Measurements from ENCODE around the gene MOB3C. TPM values are rescaled to one million over a fixed set of nuclear protein-coding genes. Genes with fewer than 3 reads are reported as not detected.

MOB3C gene
- total RNA-seq, 4 donors from 2014 or later: 13.0 to 17.8 (median 13.6) TPM

- intact Hi-C loops (cut with DNase I; ENCODE audit: low total_unique reads): no loop called here
- 78 to 87% methylated on average over 2 of the region's 2 CpGs for WGBS, 2 donors
- DNase-seq (ENCODE audit: low spot score in 2 of 2): peak in 1 of 2 donors; percentile 77
- no peak for TF ChIP-seq POLR2A (IDR thresholded peaks at IDR 0.05)
- TF ChIP-seq CTCF (IDR thresholded peaks at IDR 0.05): no peak
- no peak overlapping the region for H3K4me3 ChIP-seq (ENCODE audit: low read depth, poor library complexity, severe bottlenecking)
Observed at GRCh38 chr1:46614604-46614984, 2.0 kb downstream of the MOB3C start.

GRCh38 chr1:46613661-46614603 lies 2.7 kb downstream of the MOB3C start:
- intact Hi-C loops (cut with DNase I; ENCODE audit: low total_unique reads): no loop called here
- TF ChIP-seq POLR2A (IDR thresholded peaks at IDR 0.05) (no peak), CTCF (IDR thresholded peaks at IDR 0.05) (no peak)

GRCh38 chr1:46612937-46613660 lies 3.5 kb downstream of the MOB3C start:
- TF ChIP-seq POLR2A (IDR thresholded peaks at IDR 0.05): no peak
- TF ChIP-seq CTCF (IDR thresholded peaks at IDR 0.05): no peak

More at GRCh38 chr1:46613661-46614603, 2.7 kb downstream of the MOB3C start:
- 5 to 7% methylated on average over 15 to 16 of the region's 16 CpGs for WGBS, 2 donors
- no peak overlapping the region for H3K4me3 ChIP-seq (ENCODE audit: low read depth, poor library complexity, severe bottlenecking)
- peak; percentile 92 to 98 for DNase-seq (ENCODE audit: low spot score in 2 of 2)

GRCh38 chr1:46611691-46612221 lies 4.9 kb downstream of the MOB3C start:
- intact Hi-C loops (cut with DNase I; ENCODE audit: low total_unique reads): no loop called here
- peak in 1 of 2 donors; percentile 82 for DNase-seq (ENCODE audit: low spot score in 2 of 2)
- TF ChIP-seq POLR2A (IDR thresholded peaks at IDR 0.05) (no peak), CTCF (IDR thresholded peaks at IDR 0.05) (no peak)
- no peak overlapping the region for H3K4me3 ChIP-seq (ENCODE audit: low read depth, poor library complexity, severe bottlenecking)
- WGBS, 2 donors: 36 to 47% methylated on average over 6 to 7 of the region's 7 CpGs

More at GRCh38 chr1:46612937-46613660, 3.5 kb downstream of the MOB3C start:
- peak in 1 of 2 donors; percentile 85 for DNase-seq (ENCODE audit: low spot score in 2 of 2)
- WGBS, 2 donors: 80 to 83% methylated on average over 25 to 38 of the region's 38 CpGs
- intact Hi-C loops (cut with DNase I; ENCODE audit: low total_unique reads): no loop called here
- no peak overlapping the region for H3K4me3 ChIP-seq (ENCODE audit: low read depth, poor library complexity, severe bottlenecking)

GRCh38 chr1:46607345-46608130 lies 9.1 kb downstream of the MOB3C start:
- no peak for DNase-seq (ENCODE audit: low spot score in 2 of 2)
- no peak overlapping the region for H3K4me3 ChIP-seq (ENCODE audit: low read depth, poor library complexity, severe bottlenecking)
- TF ChIP-seq POLR2A (IDR thresholded peaks at IDR 0.05): no peak
- TF ChIP-seq CTCF (IDR thresholded peaks at IDR 0.05): no peak
- intact Hi-C loops (cut with DNase I; ENCODE audit: low total_unique reads): no loop called here
- WGBS, 2 donors: 75 to 78% methylated on average over 7 of the region's 7 CpGs

Data from lower leg skin (tissue), 4 donors.